Measurements from ENCODE around the gene INSL4.

The INSL4 gene

GRCh38 chr9:5231212-5231611, at the start of gene INSL4:
INSL4 (plus strand) TSS chr9:5231419; CDS start chr9:5231524, 105 bp downstream.
- DNase-seq (ENCODE audit: low read depth): no peak

DNA sequence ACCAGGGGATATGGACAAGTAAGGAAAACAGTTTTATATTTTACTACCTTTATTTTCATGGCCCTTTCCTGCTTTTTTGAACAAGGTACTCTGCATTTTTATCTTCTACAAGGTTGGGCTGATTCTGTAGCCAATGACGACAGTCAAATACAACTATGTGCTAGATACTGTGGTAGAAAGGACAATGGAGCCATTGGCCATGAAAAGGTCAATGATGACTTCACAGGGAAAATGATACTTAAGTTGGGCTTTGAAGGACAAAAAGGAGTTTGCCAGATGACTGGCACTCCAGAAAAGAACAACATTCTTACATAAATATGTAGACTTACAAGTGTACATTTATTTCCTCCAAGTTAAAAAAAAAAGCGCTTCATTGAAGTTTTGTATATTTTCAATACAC, 46.4 kb upstream of the INSL4 start:
- DNase-seq (ENCODE audit: low read depth): no peak

GRCh38 chr9:5185220-5185840, 45.9 kb upstream of the INSL4 start, which contains the start of gene INSL6:
INSL6 (minus strand) TSS chr9:5185639; CDS start chr9:5185602, 37 bp downstream.
- DNase-seq (ENCODE audit: low read depth): no peak

DNA sequence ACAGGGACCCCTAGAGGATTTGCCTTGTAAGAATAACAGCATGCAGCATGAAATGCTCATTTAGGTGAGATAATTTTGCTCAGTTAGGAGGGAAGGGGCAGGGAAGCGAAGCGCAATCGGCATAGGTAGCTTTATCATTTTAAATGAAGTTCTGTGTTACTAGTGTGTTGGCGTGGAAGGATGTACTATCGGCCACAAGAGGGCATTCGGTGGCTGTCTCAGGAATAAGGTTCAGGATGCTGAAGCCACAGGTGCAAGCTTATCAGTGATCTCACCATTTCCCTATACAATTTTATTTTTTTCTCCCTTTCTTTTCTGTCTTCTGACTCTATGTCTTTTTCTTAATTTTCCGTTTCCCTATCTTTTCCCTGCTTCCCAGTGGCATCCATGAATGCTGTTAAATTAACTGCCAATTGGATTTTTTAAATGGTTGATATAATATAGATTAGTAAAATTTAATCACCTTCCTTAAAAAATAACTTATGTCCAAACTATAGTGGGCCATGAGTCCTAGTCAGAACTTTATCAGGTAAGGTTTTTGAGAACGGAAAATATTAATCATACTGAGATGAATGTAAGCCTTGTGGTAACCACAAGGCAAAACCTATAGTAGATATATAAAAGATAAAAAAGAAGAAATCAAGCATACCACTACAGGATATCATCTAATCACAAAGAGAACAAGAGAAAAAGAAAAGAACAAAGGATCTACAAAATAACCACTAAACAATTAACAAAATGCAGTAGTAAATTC, 44.6 kb upstream of the INSL4 start:
- DNase-seq (ENCODE audit: low read depth): peak; percentile 27

- DNase-seq (ENCODE audit: low read depth): no peak
Observed at GRCh38 chr9:5188060-5188984, 42.9 kb upstream of the INSL4 start.

DNA sequence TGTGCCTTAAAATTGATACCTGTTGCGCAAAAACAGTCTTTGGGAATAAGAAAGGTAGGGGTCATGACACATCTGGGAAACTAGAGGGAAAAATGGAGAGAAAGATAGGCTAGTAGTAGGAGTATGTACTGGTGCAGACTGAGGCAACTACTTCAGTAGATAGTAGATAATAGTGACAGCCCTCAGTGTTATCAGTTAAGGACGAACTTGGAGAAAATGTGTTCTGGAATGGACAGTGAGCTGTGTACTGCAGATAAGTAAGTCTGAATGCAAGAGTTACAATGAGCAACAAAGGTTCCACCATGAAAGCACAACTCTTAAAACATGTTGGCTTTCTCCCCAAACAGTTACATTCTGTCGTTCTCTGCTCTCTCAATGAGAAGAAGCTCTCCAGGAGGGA, 39.2 kb upstream of the INSL4 start:
- no peak for DNase-seq (ENCODE audit: low read depth)

- no peak for DNase-seq (ENCODE audit: low read depth)
Observed at GRCh38 chr9:5193345-5193744, 37.9 kb upstream of the INSL4 start.

GRCh38 chr9:5195463-5195862, 35.8 kb upstream of the INSL4 start:
- no peak for DNase-seq (ENCODE audit: low read depth)

DNA sequence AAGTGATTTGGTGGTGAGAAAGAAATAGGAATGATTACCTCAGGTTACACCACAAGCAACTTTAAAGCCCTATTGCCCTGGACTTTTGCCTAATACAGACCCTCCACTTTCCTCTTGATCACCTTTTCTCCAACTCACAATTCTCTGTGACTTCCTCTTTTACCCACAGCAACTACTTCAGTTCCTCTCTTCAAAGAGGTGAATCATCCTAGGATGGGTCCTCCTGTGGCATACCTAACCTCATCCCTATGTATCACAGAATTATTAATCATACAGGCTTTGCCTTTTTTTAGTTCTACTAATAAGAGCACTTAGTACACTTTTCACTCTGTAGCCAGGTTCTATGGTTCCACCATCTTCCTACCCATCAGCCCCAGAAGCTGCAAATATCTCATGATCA, 26.1 kb upstream of the INSL4 start:
- DNase-seq (ENCODE audit: low read depth): no peak

GRCh38 chr9:5230554-5230953, 665 bp upstream of the INSL4 start:
- DNase-seq (ENCODE audit: low read depth): no peak

DNA sequence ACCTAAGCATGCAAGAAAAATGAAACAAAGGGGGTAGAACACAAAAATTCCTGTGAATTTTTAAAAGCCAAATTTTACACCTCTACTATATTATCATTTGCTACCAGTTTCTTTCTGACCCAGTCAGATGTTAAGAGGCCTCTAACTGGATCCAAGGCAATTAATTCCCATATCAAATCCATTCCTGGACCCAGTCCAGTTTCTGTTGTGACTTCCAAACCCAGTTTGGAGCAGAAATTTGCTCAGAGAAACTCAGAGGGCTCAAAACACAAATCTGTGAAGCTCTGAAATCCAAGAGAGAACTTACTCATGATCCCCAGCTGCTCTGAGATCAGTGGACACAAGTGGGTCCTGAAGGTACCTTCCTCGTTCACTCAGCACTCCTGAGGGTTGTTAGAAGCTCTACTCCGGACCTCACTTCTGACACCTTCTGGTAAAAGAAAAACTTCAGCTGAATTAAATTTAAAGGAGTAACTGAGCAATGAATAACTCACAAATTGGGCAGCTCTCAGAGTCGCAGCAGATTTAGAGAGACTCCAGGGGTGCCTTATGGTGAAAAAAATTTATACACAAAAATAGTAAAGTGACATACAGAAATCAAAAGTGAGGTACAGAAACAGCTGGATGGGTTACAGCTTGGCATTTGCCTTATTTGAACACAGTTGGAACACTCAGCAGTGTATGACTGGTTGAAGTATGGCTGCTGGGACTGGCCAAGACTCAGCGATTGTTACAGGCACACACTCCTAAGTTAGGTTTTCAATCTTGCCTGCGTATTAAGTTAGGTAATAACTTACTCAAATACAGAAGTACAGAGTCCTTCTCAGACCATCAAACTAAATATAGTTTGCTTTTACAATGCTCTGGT, 32.4 kb downstream of the INSL4 start:
- DNase-seq (ENCODE audit: low read depth): no peak

DNA sequence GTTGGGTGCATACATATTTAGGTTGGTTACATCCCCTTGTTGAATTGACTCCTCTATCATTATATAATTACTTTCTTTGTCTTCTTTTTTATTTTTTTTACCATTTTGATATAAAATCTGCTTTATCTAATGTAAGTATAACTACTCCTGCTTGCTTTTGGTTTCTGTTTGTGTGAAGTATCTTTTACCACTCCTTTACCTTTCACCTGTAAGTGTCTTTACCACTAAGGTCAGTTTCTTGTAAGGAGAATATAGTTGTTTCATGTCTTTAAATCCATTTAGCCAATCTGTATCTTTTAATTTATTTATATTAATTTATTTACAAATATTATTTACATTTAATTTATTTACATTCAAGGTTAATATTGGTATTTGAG, 33.0 kb downstream of the INSL4 start:
- no peak for DNase-seq (ENCODE audit: low read depth)

DNA sequence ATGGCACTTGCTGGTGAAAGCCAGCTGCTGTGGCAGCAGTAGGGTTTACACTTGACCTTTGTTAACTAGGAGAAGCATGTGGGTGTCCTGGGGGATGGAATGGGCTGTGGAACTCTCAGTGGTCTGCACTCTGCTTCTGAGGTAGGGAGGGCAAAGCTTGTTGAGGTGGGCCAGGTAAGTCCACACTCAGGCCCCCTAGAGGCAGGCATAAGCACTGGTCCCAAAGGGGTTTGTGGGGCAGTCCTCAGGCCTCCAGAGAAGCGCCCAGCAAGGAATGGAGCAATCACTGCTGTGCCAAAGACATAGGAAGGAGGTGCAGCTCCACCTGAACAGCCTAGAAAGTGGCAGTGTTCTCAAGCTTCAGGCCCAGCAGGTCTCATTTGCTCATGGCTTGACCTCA, 34.7 kb downstream of the INSL4 start:
- DNase-seq (ENCODE audit: low read depth): no peak

GRCh38 chr9:5269249-5269715, 38.1 kb downstream of the INSL4 start:
- DNase-seq (ENCODE audit: low read depth): no peak

DNA sequence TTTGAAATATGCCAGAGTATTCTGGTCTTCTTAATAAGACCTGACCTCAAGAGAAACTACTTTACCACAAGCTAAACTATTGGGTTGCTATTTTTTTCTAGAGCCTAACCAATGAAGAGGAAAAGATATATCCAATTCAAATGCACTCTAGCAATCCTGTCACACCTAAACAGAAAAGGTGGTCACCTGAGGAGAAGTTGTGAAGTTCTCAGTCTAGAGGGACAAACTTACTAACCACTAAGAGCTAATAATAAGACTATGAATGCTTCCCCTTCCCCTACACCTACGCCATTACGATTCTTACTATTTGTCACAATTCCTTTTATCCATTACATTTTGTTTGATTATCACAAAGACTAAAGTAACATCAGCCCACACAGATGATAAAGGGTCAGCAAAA, 43.6 kb downstream of the INSL4 start:
- DNase-seq (ENCODE audit: low read depth): no peak

- no peak for DNase-seq (ENCODE audit: low read depth)
Observed at GRCh38 chr9:5278486-5278885, 47.3 kb downstream of the INSL4 start.

Data from GM04504 (cell line).